ENCODE measurements around the gene GGTLC2.
A peak's percentile ranks its signal among the peaks of the same experiment; 100 is the strongest.
"Not testable (repeated sequence)": the region's sequence is repeated elsewhere in the genome, so short reads cannot be mapped to it uniquely, and the experiment has no call there.

GGTLC2 gene

DNA sequence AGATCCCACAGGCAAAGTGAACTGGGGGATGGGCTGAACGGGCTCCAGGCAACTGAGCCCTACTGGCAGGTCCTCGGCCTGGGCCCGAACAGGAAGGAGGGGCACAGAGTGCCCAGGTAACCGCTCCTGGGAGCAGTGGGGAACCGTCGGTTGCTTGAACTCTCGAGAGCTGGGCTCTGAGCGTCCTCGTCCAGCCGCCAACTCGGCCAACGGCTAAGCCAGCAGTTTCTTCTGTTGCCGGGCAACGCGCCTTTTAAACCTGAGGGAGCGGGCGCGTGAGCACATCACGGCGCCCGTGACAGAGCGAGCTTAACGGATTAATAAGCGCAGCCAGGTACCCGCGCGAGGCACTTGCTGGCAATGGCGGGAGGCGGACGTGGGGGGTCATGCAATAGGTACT lies at the start of gene GGTLC2:
TSS of gene GGTLC2 (plus strand) at position 301 of the 400 bp plus-strand sequence. CDS start 1,732 bp downstream, outside the sequence.
- not testable (repeated sequence) for DNase-seq

DNA sequence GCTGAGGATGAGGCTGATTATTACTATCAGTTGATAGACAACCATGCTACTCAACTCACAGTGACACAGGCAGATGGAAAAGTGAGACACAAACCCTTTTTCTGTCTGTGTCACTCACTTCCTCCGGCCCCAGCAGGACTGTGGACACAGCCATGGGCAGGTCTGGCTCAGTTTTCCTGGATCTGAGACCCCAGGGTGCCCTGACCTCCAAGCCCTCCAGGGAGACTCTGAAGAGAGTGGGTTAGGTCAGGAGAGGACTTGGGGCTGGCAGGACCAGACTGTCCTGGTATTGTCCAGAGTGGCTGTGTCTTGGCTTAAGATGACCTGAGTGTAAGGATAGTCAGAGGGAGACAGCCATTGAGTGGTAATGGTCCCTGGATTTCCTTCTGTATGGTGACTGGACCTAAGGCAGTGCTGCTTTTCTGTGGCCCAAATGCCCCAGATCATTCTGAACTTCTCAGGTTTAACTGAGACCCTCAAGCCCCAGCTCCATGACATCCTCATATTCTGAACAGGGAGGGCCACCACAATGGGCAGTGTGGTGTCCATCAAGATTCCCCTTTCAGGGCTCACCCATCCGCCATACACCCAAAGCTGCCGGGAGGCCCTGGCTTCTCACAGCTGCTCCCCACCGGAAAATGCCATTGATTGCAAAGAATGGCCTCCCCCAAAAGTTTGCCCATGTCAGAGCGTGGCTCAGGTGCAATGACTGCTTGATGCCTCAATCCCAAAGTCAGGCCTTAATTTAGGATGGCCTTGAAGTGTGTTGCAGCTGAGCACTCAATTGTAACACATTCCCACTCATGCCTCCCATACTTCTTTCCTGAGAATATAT lies 49.2 kb upstream of the GGTLC2 start:
- DNase-seq, result no peak

DNA sequence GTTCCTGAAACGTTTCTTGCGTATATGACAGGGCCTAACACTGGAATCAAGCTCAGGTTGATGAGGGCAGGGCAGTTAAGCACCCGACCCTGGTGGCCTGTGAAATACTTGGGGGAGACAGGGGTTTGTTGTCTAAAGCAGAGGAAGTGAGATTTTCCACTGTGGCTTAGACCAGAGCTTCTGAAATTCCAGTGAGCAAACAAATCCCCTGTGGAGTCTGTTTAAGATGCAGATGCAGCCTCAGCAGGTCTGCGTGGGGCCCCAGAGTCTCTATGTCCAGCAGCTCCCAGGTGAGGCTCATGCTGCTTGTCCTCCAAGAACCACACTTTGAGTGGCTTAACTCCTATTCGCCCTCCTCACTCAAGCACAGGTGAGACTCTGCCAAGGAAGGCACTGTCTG lies 46.3 kb upstream of the GGTLC2 start:
- no peak for DNase-seq

DNA sequence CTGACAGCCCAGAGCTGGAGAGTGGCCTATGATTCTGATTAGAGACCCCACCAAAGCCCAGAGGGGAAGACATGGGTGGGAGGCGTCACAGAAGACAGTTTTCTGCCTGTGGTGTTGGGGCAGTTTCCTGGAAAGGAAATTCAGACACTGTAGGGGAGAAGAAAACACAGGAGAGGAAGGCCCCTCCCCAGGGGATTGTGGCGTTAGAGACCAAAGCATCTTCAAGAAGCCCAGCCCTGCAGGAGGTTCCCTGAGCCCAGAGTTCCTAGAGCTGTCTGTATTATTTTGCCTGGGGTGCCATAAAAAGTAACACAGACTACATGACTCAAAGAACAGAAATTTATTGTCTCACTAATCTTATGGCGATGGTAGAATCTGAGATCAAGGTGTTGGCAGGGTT lies 45.2 kb upstream of the GGTLC2 start:
- DNase-seq, result no peak

DNA sequence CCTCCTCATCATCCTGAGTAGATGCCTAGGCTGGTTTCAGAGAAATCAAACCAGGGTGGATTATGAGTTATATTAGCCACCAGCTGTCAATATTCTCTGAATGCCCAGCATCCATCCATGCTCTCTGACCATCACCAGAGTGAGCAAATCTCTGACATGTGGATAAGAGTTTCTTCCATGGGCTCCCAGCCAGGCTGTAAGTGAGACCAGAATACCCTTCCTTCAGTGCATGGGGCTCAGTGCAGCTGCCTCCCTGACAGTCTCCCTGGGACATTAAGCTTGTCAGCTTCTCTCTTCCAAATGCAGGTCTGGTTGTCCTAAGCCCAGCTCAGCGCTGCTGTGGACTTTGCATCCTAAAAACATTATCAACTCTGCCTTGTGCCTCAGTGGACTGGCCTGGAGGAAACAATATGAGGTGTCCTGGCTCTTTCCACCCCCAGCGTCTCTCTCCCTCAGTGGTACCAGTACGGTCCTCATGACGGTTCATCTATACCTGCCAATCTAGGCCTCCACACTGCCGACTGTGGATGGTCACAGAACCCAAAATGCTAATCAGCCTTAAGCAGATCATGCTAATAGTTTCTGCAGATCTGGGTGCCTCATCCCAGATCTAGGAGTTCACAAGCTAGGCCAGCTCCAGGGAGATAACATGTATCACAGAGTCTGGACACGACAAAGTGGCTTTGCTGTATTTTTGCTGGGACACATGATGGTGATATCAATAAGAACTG lies 43.7 kb upstream of the GGTLC2 start:
- no peak for DNase-seq

DNA sequence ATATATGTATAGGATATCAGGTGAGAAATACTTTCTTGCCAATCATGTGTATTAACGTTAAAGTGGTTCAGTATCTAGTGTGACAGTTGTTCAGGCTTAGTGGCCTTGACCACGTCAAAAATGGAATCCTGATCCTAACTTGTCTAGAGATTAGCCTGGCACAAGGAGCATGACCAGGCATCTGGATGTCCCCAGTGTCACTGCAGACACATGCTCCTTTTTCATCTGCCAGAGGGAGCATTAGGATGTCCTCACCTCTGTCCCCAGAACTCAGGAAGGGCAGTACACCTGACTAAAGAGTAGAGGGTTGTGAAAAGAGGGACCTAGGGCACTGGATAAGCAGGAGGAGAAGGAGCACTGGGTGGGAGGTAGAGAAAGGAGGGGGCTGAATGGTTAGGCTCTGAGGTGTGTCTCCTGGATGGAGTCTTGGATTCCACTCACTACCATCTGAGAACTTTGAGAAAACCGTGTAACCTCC lies 40.9 kb upstream of the GGTLC2 start:
- no peak for DNase-seq

DNA sequence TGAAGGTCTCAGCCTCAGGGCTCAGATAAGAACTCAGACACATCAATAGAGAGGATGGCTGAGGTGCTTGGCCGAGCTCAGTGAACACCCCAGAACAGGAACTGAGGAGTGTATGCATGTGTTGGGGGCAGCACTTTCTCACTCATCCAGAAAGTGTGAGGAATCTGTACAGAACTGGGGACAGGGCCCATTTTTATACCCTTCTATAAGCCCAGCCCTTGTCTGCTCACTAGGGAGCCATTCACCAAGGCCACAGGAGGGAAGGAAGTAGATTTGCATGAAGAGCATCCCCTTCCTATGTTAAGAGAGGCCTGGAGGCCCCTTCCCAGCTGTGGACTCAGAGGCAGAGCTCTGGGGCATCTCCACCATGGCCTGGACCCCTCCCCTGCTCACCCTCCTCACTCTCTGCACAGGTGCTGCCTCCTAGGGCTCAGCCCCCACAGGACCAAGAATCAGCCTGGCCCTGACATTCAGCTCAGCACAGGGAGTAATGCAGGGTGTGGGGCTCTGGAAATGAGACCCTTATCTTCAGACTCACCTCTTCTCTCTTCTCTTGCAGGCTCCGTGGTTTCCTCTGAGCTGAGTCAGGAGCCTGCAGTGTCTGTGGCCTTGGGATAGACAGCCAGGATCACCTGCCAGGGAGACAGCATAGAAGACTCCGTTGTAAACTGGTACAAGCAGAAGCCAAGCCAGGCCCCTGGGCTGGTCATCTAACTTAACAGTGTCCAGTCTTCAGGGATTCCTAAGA lies 39.9 kb upstream of the GGTLC2 start:
- no peak for DNase-seq

DNA sequence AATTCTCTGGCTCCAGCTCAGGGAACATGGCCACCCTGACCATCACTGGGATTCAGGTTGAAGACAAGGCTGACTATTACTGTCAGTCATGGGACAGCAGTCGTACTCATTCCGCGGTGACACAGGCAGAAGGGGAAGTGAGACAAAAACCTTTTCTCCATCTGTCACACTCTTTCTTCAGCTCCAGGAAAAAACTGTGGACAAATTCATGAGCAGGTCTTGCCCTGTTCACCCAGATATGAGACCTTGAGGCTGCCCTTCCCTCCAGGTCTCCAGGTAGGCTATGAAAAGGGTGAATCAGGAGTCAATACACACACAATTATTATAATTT lies 39.4 kb upstream of the GGTLC2 start:
- no peak for DNase-seq

DNA sequence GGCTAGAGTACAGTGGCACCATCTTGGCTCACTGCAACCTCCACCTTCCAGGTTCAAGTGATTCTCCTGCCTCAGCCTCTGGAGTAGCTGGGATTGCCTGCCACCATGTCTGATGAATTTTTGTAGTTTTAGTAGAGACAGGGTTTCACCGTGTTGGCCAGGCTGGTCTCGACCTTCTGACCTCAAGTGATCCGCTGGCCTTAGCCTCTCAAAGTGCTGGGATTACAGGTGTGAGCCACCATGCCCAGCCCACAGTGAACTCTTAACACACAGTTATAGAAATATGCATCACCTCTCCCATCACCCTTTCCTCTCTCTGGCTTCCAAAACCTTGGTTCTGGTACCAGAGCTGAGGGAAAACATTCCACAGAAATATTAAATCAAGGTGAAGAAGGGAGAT lies 36.4 kb upstream of the GGTLC2 start:
- DNase-seq, result not testable (repeated sequence)

DNA sequence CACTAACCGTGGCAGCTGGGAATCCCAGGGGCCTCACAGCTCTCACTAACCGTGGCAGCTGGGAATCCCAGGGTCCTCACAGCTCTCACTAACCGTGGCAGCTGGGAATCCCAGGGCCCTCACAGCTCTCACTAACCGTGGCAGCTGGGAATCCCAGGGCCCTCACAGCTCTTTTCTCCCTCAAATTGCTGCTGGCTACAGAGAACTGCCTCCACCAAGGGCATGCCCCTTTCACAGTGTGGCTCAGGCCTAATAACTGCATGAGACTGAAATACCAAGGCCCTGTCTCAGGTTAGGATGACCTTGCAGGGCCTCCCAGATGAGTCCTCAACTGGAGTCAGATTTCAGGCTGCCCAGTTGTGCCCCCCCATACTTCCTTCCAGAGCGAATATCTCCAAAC lies 35.1 kb upstream of the GGTLC2 start:
- peak; percentile 12 for DNase-seq

DNA sequence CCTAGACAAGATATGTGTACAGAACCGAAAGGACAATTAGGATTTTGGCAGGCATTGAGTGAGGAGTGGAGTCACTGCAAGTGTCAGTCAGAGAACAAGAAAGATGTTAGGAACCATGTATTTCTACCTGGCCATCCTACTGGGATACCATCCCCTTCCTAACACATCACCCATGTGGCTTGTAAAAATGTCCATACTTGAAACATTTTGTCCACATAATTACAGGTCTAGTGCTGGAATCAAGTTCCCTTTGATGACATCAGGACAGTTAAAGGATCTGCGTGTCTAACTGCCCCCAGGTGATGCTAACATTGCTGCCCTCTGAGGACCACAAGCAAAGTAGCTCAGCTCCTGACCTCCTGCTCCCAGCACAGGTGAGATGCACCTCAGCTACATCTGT lies 31.9 kb upstream of the GGTLC2 start:
- DNase-seq, result no peak

DNA sequence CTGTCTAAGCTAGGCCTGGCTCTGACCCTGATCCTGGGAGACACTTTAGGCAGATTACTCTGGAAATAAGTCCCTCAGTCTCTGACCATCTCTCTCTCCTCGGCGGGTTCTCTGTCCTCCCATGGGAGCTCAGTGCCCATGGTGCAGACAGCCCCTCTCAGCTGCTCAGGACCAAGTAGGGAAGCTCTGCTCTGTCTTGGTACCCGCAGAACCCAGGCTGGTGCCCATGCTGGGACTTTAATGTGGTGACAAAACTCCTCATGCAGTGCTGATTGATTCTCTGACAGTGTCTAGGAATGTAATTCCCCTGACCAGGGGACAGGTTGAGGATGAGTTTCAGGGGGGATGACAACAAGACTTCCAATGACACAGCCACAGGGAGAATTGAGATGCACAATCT lies 30.3 kb upstream of the GGTLC2 start:
- DNase-seq, result no peak

DNA sequence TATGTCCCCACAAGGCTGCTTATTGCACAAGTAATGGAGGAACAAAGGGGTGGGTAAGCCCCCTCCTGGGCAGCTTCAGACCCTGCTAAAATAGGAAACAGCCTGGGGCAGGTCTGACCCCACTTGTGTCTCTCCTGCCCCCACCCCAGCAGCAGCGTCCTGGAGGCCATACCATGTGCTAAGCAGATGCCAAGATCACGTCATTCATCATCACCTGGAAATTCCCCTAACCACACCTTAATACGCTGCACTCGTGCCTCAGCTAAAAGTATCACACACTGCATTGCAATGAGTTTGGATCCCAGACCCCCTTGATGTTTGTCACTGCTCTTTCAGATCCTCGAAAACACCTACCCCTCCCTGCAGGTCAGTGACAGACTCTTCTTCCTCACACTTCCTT lies 27.8 kb upstream of the GGTLC2 start:
- DNase-seq, result no peak

DNA sequence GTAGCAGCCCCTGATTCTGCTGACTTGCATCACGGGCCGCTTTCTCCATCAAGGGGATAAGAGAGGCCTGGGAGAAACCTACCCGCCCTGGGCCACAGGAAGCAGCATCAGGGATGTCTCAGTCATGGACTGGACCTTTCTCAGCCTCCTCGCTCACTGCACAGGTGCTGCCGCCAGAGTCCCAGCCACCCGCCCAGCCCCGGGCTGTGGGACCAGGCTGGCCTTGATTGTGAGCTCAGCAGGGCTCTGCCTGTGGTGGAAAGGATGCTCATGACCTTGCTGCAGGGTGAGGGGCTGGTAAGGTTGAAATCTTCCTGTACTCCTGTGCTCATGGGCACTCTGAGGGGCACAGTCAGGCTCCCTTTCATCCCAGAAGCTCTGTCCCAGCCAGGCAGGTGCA lies 26.0 kb upstream of the GGTLC2 start:
- DNase-seq, result no peak

DNA sequence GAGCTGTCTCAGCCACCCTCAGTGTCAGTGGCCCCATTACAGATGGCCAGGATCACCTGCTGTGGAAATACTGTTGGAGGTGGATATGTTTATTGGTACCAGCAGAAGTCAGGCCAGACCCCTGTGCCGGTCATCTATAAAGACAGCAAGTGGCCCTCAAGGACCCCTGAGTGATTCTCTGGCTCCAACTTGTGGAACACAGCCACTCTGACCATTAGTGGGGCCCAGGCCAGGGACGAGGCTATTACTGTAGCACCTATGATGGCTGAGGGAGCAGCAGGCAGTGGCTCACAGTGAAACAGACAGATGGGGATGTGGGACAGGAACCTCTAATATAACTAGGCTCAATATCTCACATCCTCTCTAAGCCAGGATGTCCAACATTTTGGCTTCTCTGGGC lies 25.5 kb upstream of the GGTLC2 start:
- DNase-seq, result no peak

DNA sequence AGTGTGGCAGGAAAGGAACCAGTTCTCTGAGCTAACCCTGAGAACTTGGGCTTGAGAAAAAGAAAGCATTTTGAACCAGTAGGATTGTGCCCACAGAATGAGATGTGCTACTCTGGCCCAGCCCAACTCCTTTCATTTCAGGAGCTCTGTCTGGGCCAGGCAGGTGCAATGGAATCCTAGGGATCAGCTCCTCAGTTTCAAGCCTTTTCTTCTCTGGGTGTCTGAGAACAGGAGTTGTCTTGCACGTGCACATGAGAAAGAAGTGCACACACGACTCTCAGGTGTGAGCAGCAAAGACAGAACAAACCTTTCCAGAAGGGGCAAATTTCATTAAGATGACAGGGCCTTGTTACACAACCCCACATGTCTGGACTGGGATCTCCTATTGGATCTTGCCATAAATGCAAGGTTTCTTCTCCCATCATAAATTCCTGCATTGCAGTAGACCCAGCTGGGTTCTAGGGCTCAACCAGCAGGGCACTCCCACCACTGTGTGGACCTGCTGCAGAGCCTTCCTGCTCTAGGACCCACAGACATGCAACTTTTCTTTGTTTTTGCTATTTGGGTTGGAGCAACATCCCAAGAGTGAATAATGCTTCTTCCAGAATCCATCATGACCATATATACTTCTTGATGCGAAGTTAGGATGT lies 24.5 kb upstream of the GGTLC2 start:
- no peak for DNase-seq

DNA sequence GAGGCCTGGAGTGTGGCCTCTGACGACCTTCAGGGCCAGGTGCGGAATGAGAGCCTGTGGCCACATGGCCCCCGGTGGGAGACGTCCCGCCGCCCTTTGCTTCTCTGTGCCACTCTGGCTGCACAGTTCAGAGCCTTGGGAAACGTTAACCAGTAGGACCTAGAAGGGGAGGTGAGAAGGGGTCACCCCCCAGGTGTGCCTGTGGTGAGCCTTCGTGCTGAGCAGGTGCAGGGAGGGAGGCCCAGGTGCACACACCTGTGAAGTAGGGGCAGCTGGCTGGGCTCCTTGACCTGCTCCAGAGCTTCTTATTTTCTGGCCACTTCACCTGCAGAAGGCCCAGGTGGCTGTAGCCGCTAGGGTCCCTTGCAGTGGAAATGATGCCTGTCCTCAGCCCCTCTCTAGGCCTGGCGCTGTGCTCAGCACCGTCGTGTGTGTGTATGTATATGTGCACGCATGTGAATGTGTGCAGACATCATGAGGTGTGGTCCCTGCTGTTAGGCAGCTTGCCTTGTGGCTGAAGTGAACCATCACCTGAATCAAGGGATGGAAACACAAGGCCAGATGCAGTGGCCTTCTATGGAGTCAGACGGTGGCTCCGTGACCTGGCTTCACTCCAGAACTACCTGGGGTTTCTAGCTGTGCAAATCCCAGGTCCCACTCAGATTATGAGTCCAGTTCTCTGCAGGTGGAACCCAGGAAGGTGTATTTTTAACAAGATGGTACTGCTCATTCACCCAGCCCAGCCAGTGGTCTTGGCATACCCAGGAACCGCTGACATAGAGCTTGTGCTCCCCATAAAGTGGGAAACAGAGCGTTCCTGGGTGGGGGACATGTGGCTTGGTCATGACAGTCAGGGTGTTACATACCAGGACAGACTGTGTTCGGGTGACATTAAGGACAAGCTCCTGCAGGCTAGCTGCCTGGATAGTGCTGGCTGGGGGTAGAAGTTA lies 15.6 kb upstream of the GGTLC2 start:
- not testable (repeated sequence) for DNase-seq

DNA sequence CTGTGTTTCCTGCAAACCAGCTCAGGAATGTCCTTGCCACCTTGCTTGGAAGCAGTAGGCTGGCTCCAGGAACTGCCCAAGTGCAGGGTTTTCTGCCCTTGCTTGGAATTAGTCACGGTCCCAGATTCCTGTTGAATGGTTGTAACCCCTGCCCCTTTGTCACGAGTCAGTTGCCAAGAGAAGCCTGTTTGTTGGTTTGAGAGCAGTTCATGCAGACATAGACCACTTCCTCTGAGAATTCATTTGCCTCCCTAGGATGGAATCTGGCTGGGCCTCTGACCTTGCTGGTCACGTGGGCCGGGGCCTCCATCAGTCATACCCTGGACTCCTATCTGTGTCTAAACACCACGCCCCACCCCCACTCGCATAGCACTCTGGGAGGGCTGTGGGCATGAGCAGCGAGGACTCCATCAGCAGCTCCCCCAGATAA lies 13.2 kb upstream of the GGTLC2 start:
- not testable (repeated sequence) for DNase-seq

DNA sequence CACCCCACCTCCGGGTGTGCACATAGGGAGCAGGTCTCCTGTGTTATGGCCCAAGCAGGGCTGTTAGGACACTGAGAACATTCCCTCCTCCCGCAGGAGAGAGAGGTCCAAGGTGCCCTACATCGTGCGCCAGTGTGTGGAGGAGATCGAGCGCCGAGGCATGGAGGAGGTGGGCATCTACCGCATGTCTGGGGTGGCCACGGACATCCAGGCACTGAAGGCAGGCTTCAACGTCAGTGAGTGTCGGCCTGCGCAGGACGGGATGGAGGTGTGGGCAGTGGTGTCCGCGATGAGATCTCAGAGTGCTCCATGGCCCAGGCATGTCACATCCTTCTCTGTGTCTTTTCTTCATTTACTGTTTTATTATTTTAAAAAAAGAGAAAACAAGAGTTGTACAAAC lies 12.2 kb upstream of the GGTLC2 start:
- DNase-seq, result not testable (repeated sequence)

DNA sequence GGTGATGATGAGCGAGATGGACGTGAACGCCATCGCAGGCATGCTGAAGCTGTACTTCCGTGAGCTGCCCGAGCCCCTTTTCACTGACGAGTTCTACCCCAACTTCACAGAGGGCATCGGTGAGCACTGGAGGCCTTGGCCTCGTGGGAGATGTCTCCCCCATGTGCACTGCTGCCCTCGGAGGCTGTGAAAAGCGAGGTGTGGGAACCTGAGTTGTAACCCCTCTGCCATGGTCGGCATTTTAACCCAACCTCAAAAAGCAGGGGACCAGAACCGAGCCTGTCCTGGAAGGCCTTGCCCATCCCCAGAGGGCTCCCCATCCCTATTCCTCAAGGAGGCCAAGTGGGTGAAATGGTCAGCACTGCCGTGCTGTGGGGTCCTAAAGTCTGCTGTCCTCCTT lies 10.9 kb upstream of the GGTLC2 start:
- not testable (repeated sequence) for DNase-seq

DNA sequence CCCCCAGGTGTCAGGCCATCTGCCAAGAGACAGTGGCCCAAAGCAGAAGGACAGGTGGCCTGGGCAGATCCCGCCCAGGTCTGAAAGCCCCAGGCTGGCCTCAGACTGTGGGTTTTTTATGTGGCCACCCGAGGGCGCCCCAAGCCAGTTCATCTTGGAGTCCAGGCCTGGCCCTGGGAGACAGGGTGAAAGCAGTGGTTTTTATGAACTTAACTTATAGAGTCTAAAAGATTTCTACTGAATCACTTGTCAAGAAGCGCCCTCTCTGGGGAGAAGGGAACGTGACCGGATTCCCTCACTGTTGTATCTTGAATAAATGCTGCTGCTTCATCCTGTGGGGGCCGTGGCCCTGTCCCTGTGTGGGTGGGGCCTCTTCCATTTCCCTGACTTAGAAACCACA lies 8.2 kb upstream of the GGTLC2 start:
- DNase-seq, result not testable (repeated sequence)

DNA sequence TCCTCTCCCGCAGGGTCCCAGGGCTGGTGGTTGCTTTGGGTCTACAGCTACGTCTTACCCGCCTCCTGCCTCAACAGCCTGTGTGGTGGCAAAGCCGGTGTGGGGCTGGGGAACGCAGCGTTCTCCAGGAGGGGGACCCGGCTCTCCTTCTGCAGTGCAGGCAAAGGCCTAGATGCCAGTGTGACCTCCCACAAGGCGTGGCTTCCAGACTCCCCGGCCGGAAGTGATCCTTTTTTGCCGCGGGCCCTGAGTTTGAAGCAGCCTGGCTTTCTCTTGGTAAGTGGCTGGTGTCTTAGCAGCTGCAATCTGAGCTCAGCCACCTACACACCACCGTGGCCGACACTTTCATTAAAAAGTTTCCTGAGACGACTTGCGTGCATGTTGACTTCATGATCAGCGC lies 6.1 kb upstream of the GGTLC2 start:
- not testable (repeated sequence) for DNase-seq

All from NCI-H2171 (cell line).